Parathyroid adenoma (tissue), 2 donors: ENCODE data around the gene RRAD.
"Not testable (repeated sequence)": the region's sequence is repeated elsewhere in the genome, so short reads cannot be mapped to it uniquely, and the experiment has no call there.

Source experiments
- H2AFZ ChIP-seq: fragments of 300-600 bp; sonication (generic); one replicate; pipeline ENCODE4 v1.7.0; 2017; ENCODE audit warnings: antibody characterized with exemption, mild to moderate bottlenecking
- H3K27ac ChIP-seq: fragments of 300-600 bp; sonication (generic); one replicate; pipeline ENCODE4 v1.7.0; 2017
- H3K27me3 ChIP-seq: fragments of 300-600 bp; sonication (generic); one replicate; pipeline ENCODE4 v1.7.0; 2017; ENCODE audit warnings: low read length; ENCODE audit not compliant: control insufficient read depth, insufficient read depth
- H3K36me3 ChIP-seq: fragments of 300-600 bp; sonication (generic); one replicate; pipeline ENCODE4 v1.7.0; 2017; ENCODE audit warnings: low read length; ENCODE audit not compliant: control insufficient read depth, insufficient read depth
- H3K4me1 ChIP-seq: fragments of 300-600 bp; sonication (generic); one replicate; pipeline ENCODE4 v1.7.0; 2017; ENCODE audit warnings: control low read depth
- H3K4me2 ChIP-seq: fragments of 300-600 bp; sonication (generic); one replicate; pipeline ENCODE4 v1.7.0; 2017; ENCODE audit warnings: low read length
- H3K4me3 ChIP-seq: fragments of 300-600 bp; sonication (generic); one replicate; pipeline ENCODE4 v1.7.0; 2017; ENCODE audit warnings: low read depth, low read length
- H3K79me2 ChIP-seq: fragments of 300-600 bp; sonication (generic); one replicate; pipeline ENCODE4 v1.7.0; 2017; ENCODE audit warnings: control low read depth
- H3K9ac ChIP-seq: fragments of 300-600 bp; sonication (generic); one replicate; pipeline ENCODE4 v1.7.0; 2017; ENCODE audit warnings: mild to moderate bottlenecking
- H3K9me3 ChIP-seq: fragments of 300-600 bp; sonication (generic); one replicate; pipeline ENCODE4 v1.7.0; 2017; ENCODE audit warnings: low read length; ENCODE audit not compliant: control insufficient read depth
- CTCF ChIP-seq: fragments of 300-600 bp; sonication (generic); IDR thresholded peaks from one replicate; pipeline ENCODE4 v1.7.0; 2017; ENCODE audit warnings: antibody characterized with exemption, mild to moderate bottlenecking
- donor health status: primary hyperparathyroidism.

RRAD gene

GRCh38 chr16:66898933-66899309 lies 26.4 kb downstream of the RRAD start:
- Histone ChIP-seq H3K79me2 (peaks cover 6% of the 10 kb centered on the region), H3K27me3 (no peaks in the 10 kb centered on the region), H3K36me3 (no peaks in the 10 kb centered on the region), H3K4me1 (peaks cover 29% of the 10 kb centered on the region), H3K27ac (peak overlapping the region; percentile 75), H3K9ac (no peak overlapping the region), H3K4me2 (no peak overlapping the region), H2AFZ (peak overlapping the region; percentile 65), H3K4me3 (no peak overlapping the region), H3K9me3 (no peaks in the 10 kb centered on the region)
- TF ChIP-seq CTCF, result no peak

GRCh38 chr16:66898207-66898606 lies 27.1 kb downstream of the RRAD start:
- H2AFZ ChIP-seq, result no peak overlapping the region

GRCh38 chr16:66896682-66897081 lies 28.7 kb downstream of the RRAD start:
- H2AFZ ChIP-seq, H3K36me3 ChIP-seq, H3K27me3 ChIP-seq, H3K27ac ChIP-seq, H3K9ac ChIP-seq, H3K4me2 ChIP-seq, H3K4me3 ChIP-seq, H3K9me3 ChIP-seq, H3K79me2 ChIP-seq: not testable (repeated sequence)
- peaks cover 26% of the 10 kb centered on the region for H3K4me1 ChIP-seq

More at GRCh38 chr16:66898207-66898606, 27.1 kb downstream of the RRAD start:
- TF ChIP-seq CTCF, result no peak
- Histone ChIP-seq H3K9me3 (no peaks in the 10 kb centered on the region), H3K36me3 (no peaks in the 10 kb centered on the region), H3K27ac (no peak overlapping the region), H3K9ac (no peak overlapping the region), H3K4me2 (no peak overlapping the region), H3K79me2 (peaks cover 6% of the 10 kb centered on the region), H3K4me1 (peaks cover 28% of the 10 kb centered on the region), H3K4me3 (no peak overlapping the region), H3K27me3 (no peaks in the 10 kb centered on the region)

GRCh38 chr16:66895999-66896398 lies 29.3 kb downstream of the RRAD start:
- H3K9ac ChIP-seq, result no peak overlapping the region
- no peak overlapping the region for H3K4me3 ChIP-seq
- peaks cover 6% of the 10 kb centered on the region for H3K79me2 ChIP-seq
- no peaks in the 10 kb centered on the region for H3K36me3 ChIP-seq
- peaks cover 20% of the 10 kb centered on the region for H3K4me1 ChIP-seq
- no peak overlapping the region for H3K4me2 ChIP-seq
- H2AFZ ChIP-seq, result no peak overlapping the region
- no peaks in the 10 kb centered on the region for H3K27me3 ChIP-seq
- H3K9me3 ChIP-seq, result no peaks in the 10 kb centered on the region
- TF ChIP-seq CTCF, result no peak
- H3K27ac ChIP-seq, result no peak overlapping the region

GRCh38 chr16:66895689-66895979 lies 29.7 kb downstream of the RRAD start:
- H3K4me1 ChIP-seq, result peaks cover 18% of the 10 kb centered on the region
- TF ChIP-seq CTCF, result no peak
- H3K79me2 ChIP-seq, result peaks cover 6% of the 10 kb centered on the region
- H3K9ac ChIP-seq, result no peak overlapping the region
- H3K27ac ChIP-seq, result no peak overlapping the region
- H3K4me2 ChIP-seq, result no peak overlapping the region
- H3K27me3 ChIP-seq, result no peaks in the 10 kb centered on the region
- H2AFZ ChIP-seq, result peak overlapping the region; percentile 65
- H3K4me3 ChIP-seq, result no peak overlapping the region
- no peaks in the 10 kb centered on the region for H3K36me3 ChIP-seq
- H3K9me3 ChIP-seq, result no peaks in the 10 kb centered on the region
